Activated CD8-positive, alpha-beta T cell treated with anti-CD3 and anti-CD28 coated beads for 36 hours (primary cell): ENCODE results near the gene PRMT9. TPM values are rescaled to one million over a fixed set of nuclear protein-coding genes. Genes with fewer than 3 reads are reported as not detected.

Experiments
- ATAC-seq: fragments of 200-7000 bp; cut with Tn5 transposase; one replicate; pipeline ENCODE4 v1.10.0; 2021; ENCODE audit warnings: mild to moderate bottlenecking, moderate library complexity
- CTCF ChIA-PET: fragments of 350-600 bp; sonication (Branson Sonifier 250); formaldehyde crosslinking; loops from one replicate; lab custom pipeline; 2021; ENCODE audit warnings: antibody characterized with exemption; lab: Charles Lee
- POLR2A ChIA-PET: fragments of 350-600 bp; sonication (Branson Sonifier 250); formaldehyde crosslinking; loops from one replicate; lab custom pipeline; 2021; ENCODE audit warnings: antibody characterized with exemption; lab: Charles Lee
- DNase-seq: peaks from one replicate; pipeline ENCODE4 v3.0.0-alpha.2; 2020
- H3K27ac Mint-ChIP-seq: one replicate; pipeline ENCODE4 v1.8.0; 2021; ENCODE audit warnings: mild to moderate bottlenecking, mixed read lengths
- H3K27me3 Mint-ChIP-seq: one replicate; pipeline ENCODE4 v1.8.0; 2021; ENCODE audit warnings: mixed read lengths
- H3K36me3 Mint-ChIP-seq: one replicate; pipeline ENCODE4 v1.8.0; 2021; ENCODE audit warnings: low read depth, mixed read lengths
- H3K4me1 Mint-ChIP-seq: one replicate; pipeline ENCODE4 v1.8.0; 2021; ENCODE audit warnings: low read depth, mixed read lengths
- H3K4me3 Mint-ChIP-seq: one replicate; pipeline ENCODE4 v1.8.0; 2021; ENCODE audit warnings: mild to moderate bottlenecking, moderate library complexity, mixed read lengths
- H3K9me3 Mint-ChIP-seq: one replicate; pipeline ENCODE4 v1.8.0; 2021; ENCODE audit warnings: mixed read lengths
- intact Hi-C: fragments of 100-400 bp; cut with micrococcal nuclease; formaldehyde crosslinking; loops from one replicate; pipeline ENCODE4 v1.10.0; 2022
- total RNA-seq, 2 experiments: library from RNA; stranded (reverse); gene quantifications; one replicate each; pipeline ENCODE4 v1.2.3, GENCODE V29; 2021
- TF ChIP-seq, protein P1 (sequence below): fragments of 200-600 bp; IDR thresholded peaks from one replicate; pipeline ENCODE4 v1.8.0; 2022; ENCODE audit warnings: antibody characterized with exemption, mild to moderate bottlenecking

The PRMT9 gene
- total RNA-seq, 2 experiments from 2014 or later: 7.4 to 8.8 TPM

DNA sequence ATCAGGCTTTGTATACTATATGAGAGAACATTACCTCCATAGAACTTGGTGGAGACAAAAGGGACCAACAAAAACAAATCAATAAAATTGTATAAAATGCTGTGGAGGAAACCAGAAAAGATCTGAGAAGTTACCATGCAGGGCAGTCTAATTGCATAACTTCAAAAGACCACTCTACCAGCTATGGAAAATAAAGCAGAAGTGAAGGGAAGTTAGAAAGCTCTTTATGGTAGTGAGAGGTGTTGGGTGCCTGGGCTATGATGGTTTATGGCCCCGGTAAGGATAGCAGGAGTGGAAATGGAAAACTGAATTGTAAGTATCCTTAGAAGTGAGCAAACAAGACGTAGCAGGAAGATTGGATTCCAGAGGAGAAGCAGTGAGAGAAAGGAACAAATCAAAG lies 63.6 kb downstream of the PRMT9 start:
- CTCF ChIA-PET: interaction anchor here (2.5 kb wide), 1 partner anchor 247 kb away, joined by 9 read pairs; no protein-coding TSS in a partner anchor
- Mint-ChIP-seq H3K36me3 (peaks cover 27% of the 10 kb centered on the region), H3K4me1 (peaks cover 31% of the 10 kb centered on the region), H3K27ac (no peak overlapping the region), H3K4me3 (peak overlapping the region; percentile 31), H3K27me3 (no peaks in the 10 kb centered on the region), H3K9me3 (no peaks in the 10 kb centered on the region)
- intact Hi-C loops: no loop called here
- POLR2A ChIA-PET: interaction anchor here (0.9 kb wide), 1 partner anchor 63 kb away, joined by 3 read pairs; no protein-coding TSS in a partner anchor
- TF ChIP-seq, protein P1, sequence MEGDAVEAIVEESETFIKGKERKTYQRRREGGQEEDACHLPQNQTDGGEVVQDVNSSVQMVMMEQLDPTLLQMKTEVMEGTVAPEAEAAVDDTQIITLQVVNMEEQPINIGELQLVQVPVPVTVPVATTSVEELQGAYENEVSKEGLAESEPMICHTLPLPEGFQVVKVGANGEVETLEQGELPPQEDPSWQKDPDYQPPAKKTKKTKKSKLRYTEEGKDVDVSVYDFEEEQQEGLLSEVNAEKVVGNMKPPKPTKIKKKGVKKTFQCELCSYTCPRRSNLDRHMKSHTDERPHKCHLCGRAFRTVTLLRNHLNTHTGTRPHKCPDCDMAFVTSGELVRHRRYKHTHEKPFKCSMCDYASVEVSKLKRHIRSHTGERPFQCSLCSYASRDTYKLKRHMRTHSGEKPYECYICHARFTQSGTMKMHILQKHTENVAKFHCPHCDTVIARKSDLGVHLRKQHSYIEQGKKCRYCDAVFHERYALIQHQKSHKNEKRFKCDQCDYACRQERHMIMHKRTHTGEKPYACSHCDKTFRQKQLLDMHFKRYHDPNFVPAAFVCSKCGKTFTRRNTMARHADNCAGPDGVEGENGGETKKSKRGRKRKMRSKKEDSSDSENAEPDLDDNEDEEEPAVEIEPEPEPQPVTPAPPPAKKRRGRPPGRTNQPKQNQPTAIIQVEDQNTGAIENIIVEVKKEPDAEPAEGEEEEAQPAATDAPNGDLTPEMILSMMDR: no peak
- no peak for DNase-seq
- ATAC-seq: no peak

DNA sequence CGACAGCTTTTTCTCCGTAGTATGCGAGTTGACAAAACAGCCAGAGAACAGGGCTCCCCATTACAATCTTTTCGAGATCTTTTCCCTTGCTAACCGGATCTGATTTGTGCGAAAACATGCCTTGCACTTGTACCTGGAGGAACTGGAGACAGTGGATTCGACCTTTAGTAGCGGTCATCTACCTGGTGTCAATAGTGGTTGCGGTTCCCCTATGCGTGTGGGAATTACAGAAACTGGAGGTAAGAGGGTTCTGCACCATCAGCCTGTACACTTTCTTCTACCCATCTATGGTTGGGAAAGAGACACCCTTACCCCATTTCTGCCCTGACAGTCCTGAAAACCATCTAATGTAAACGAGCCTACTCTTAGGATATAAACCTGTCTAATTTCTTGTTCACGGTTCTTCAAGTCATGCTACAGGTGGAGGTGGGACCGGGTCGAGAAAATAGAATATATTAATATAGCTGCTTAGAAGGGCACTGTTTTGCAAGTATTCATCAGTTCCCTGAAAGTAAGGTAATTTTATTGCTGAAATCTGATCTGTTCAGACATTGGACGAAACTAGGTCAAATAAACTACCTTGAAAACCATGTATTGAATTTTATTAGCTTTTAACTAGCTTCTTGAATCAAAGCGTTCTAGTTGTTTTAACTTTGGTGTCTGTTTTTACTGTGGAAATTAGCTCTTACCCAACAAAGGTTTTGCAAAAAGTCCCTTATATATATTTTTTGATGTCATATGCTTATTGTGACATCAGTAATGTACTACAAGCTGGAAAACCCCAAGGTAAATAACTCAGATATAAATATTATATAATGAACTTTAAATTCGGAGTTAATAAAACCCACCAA lies 65.9 kb downstream of the PRMT9 start:
- Mint-ChIP-seq H3K36me3 (peaks cover 16% of the 10 kb centered on the region), H3K27ac (peak overlapping the region; percentile 95), H3K27me3 (no peaks in the 10 kb centered on the region), H3K9me3 (no peaks in the 10 kb centered on the region), H3K4me3 (peak overlapping the region; percentile 95), H3K4me1 (peaks cover 31% of the 10 kb centered on the region)
- ChIA-PET CTCF (interaction anchor here (0.8 to 4.8 kb wide), 15 partner anchors 9 to 457 kb away, joined by 3 to 36 read pairs (median 5); partner anchors contain the start of gene PRMT9), POLR2A (interaction anchor here (0.6 to 2.3 kb wide), 8 partner anchors 11 to 1230 kb away, joined by 3 to 10 read pairs (median 4); partner anchors contain the start of genes ARHGAP10 and PRMT9)
- ATAC-seq (no peak), DNase-seq (no peak)
- intact Hi-C loops: loop anchor here (5.0 kb wide), 1 partner anchor 64 kb away; the partner anchor contains the start of gene PRMT9
- TF ChIP-seq, protein P1: no peak

DNA sequence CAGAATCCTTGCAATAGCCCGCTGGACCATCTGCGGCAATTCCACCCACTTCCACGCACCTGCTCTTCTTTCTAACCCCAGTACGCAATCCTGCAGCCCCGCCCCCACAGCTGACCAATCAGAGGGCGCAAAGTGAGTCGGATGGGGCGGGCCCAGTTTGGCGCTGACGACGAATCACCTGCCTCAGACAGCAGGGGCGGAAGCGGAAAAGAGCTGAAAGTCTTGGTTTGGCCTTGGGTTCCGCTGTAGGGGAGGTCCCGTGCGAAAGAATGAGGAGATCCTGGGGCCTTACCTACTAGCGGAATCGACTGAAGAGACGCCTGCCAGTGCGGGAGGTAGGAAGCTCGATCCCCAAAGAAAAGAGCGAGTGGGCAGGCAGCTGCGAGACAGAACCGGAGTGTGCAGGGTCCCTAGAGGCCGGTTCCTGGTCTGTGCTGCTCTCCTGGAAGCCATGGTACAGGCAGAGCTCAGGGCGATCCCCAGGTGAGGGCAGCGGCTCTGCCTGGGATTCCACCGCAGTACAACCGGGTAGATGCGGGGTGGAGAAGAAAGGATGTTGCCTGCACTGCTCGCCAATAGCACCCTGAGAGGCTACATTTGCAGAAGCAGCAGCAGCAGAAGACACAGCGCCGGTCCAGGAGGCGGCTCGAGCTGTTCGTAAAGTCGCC lies 66.7 kb downstream of the PRMT9 start, which contains the start of gene TMEM184C:
TSS of gene TMEM184C (plus strand) at position 225 of the 668 bp plus-strand sequence. CDS start 560 bp downstream, outside the sequence.
- H3K9me3 Mint-ChIP-seq: no peaks in the 10 kb centered on the region
- CTCF ChIA-PET: interaction anchor here (1.2 to 4.8 kb wide), 16 partner anchors 10 to 456 kb away, joined by 3 to 36 read pairs (median 4); partner anchors contain the start of gene PRMT9
- H3K27me3 Mint-ChIP-seq: no peaks in the 10 kb centered on the region

DNA sequence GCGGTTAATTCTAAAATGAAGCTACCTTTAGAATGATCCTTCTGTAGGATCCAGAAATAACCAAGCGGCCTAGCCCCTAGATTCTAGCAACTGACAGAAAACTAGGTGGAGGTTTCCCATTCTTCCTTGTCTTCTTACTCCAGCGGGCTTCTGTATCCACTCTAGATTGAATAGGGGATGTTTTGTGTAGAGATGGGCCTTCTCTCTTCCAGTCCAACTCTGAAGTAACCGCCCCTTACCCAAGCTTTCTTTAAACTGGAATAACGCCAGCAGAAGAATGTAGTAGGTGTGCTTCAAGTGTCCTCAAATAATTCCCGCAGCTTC lies 67.2 kb downstream of the PRMT9 start:
- intact Hi-C loops: loop anchor here (5.0 kb wide), 1 partner anchor 65 kb away; the partner anchor contains the start of gene PRMT9
- H3K9me3 Mint-ChIP-seq: no peaks in the 10 kb centered on the region
- peak overlapping the region; percentile 95 for H3K27ac Mint-ChIP-seq
- DNase-seq: no peak
- ChIA-PET CTCF (interaction anchor here (1.2 to 4.8 kb wide), 15 partner anchors 10 to 456 kb away, joined by 3 to 36 read pairs (median 4); partner anchors contain the start of gene PRMT9), POLR2A (interaction anchor here (0.7 to 2.3 kb wide), 7 partner anchors 17 to 175 kb away, joined by 3 to 10 read pairs (median 3); partner anchors contain the start of genes ARHGAP10 and PRMT9)
- peak overlapping the region; percentile 95 for H3K4me3 Mint-ChIP-seq
- H3K4me1 Mint-ChIP-seq: peaks cover 26% of the 10 kb centered on the region
- TF ChIP-seq, protein P1: no peak
- H3K36me3 Mint-ChIP-seq: peaks cover 13% of the 10 kb centered on the region
- no peaks in the 10 kb centered on the region for H3K27me3 Mint-ChIP-seq
- peak; percentile 6 for ATAC-seq

More for the DNA sequence above, 66.7 kb downstream of the PRMT9 start, which contains the start of gene TMEM184C:
- ATAC-seq: peak; percentile 99
- POLR2A ChIA-PET: interaction anchor here (0.6 to 2.3 kb wide), 11 partner anchors 12 to 1231 kb away, joined by 3 to 10 read pairs (median 3); partner anchors contain the start of genes ARHGAP10 and PRMT9
- intact Hi-C loops: loop anchor here (5.0 kb wide), 1 partner anchor 65 kb away; the partner anchor contains the start of gene PRMT9
- peaks cover 29% of the 10 kb centered on the region for H3K4me1 Mint-ChIP-seq
- DNase-seq: peak; percentile 99
- TF ChIP-seq, protein P1: no peak
- H3K4me3 Mint-ChIP-seq: peak within 1 kb of the TSS; percentile 95
- H3K36me3 Mint-ChIP-seq: peaks cover 13% of the 10 kb centered on the region
- H3K27ac Mint-ChIP-seq: peak within 1 kb of the TSS; percentile 95
